HL-60 (cell line): ENCODE results near the gene AHCY.
"Not testable (repeated sequence)": the region's sequence is repeated elsewhere in the genome, so short reads cannot be mapped to it uniquely, and the experiment has no call there.

Source experiments
- DNase-seq, 2 experiments: peaks; one replicate each; pipeline ENCODE4 v3.0.0-alpha.2; 2010 to 2020; ENCODE audit warnings: low read depth in 1 of 2, low spot score in 1 of 2
- H3K27ac ChIP-seq: fragments of 250-450 bp; sonication (Bioruptor Pico); replicated peaks from 2 replicates; pipeline ENCODE4 v1.5.1; 2020; ENCODE audit warnings: mild to moderate bottlenecking, moderate library complexity
- H3K27me3 ChIP-seq: fragments of 250-450 bp; sonication (Bioruptor Pico); 2 replicates; pipeline ENCODE4 v1.5.1; 2021; ENCODE audit warnings: mild to moderate bottlenecking, moderate library complexity; ENCODE audit not compliant: insufficient read depth, poor library complexity, severe bottlenecking
- H3K4me3 ChIP-seq: replicated peaks from 2 replicates; pipeline ENCODE4 v1.5.1; 2011; ENCODE audit warnings: mild to moderate bottlenecking, control low read depth, low read length; ENCODE audit not compliant: insufficient read depth
- GABPA ChIP-seq: IDR thresholded peaks from 2 replicates; pipeline ENCODE4 v1.6.1; 2012; ENCODE audit warnings: low read depth
- POLR2AphosphoS5 ChIP-seq: IDR thresholded peaks from 2 replicates; pipeline ENCODE4 v1.6.1; 2012; ENCODE audit warnings: low read depth
- SPI1 ChIP-seq: IDR thresholded peaks from 2 replicates; pipeline ENCODE4 v1.6.1; 2012; ENCODE audit warnings: low read depth, mild to moderate bottlenecking, borderline replicate concordance
- TF ChIP-seq, protein P1 (sequence below): IDR thresholded peaks from 2 replicates; pipeline ENCODE4 v1.6.1; 2012; ENCODE audit warnings: low read depth; ENCODE audit not compliant: insufficient replicate concordance
- TF ChIP-seq, protein P2 (sequence below): IDR thresholded peaks from one replicate; pipeline ENCODE4 v1.5.1; 2011; ENCODE audit warnings: low read length, control low read depth, inconsistent platforms; ENCODE audit not compliant: insufficient read depth

The AHCY gene

DNA sequence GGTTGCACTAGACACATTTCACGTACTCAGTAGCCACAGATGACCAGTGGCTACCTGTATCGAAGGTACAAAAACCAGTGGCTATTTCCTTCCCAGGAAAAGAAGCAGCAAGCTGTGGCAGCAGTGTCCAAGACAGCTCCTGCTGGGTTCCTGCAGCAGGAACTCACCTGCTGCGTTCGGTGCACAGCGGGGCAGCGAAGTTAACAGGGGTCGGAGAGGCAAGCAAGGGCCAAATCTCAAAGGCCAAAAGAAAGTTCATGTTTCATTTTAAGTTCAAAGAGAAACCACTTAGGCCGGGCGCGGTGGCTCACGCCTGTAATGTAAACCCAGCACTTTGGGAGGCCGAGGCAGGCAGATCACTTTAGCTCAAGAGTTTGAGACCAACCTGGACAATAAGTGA, 35.0 kb downstream of the AHCY start:
- Histone ChIP-seq H3K27ac (no peak overlapping the region), H3K27me3 (no peaks in the 10 kb centered on the region), H3K4me3 (no peak overlapping the region)
- DNase-seq: no peak
- TF ChIP-seq, protein P1, sequence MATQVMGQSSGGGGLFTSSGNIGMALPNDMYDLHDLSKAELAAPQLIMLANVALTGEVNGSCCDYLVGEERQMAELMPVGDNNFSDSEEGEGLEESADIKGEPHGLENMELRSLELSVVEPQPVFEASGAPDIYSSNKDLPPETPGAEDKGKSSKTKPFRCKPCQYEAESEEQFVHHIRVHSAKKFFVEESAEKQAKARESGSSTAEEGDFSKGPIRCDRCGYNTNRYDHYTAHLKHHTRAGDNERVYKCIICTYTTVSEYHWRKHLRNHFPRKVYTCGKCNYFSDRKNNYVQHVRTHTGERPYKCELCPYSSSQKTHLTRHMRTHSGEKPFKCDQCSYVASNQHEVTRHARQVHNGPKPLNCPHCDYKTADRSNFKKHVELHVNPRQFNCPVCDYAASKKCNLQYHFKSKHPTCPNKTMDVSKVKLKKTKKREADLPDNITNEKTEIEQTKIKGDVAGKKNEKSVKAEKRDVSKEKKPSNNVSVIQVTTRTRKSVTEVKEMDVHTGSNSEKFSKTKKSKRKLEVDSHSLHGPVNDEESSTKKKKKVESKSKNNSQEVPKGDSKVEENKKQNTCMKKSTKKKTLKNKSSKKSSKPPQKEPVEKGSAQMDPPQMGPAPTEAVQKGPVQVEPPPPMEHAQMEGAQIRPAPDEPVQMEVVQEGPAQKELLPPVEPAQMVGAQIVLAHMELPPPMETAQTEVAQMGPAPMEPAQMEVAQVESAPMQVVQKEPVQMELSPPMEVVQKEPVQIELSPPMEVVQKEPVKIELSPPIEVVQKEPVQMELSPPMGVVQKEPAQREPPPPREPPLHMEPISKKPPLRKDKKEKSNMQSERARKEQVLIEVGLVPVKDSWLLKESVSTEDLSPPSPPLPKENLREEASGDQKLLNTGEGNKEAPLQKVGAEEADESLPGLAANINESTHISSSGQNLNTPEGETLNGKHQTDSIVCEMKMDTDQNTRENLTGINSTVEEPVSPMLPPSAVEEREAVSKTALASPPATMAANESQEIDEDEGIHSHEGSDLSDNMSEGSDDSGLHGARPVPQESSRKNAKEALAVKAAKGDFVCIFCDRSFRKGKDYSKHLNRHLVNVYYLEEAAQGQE: no peak
- TF ChIP-seq SPI1: no peak
- TF ChIP-seq POLR2AphosphoS5: no peak
- TF ChIP-seq, protein P2, sequence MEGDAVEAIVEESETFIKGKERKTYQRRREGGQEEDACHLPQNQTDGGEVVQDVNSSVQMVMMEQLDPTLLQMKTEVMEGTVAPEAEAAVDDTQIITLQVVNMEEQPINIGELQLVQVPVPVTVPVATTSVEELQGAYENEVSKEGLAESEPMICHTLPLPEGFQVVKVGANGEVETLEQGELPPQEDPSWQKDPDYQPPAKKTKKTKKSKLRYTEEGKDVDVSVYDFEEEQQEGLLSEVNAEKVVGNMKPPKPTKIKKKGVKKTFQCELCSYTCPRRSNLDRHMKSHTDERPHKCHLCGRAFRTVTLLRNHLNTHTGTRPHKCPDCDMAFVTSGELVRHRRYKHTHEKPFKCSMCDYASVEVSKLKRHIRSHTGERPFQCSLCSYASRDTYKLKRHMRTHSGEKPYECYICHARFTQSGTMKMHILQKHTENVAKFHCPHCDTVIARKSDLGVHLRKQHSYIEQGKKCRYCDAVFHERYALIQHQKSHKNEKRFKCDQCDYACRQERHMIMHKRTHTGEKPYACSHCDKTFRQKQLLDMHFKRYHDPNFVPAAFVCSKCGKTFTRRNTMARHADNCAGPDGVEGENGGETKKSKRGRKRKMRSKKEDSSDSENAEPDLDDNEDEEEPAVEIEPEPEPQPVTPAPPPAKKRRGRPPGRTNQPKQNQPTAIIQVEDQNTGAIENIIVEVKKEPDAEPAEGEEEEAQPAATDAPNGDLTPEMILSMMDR: no peak
- TF ChIP-seq GABPA: no peak

DNA sequence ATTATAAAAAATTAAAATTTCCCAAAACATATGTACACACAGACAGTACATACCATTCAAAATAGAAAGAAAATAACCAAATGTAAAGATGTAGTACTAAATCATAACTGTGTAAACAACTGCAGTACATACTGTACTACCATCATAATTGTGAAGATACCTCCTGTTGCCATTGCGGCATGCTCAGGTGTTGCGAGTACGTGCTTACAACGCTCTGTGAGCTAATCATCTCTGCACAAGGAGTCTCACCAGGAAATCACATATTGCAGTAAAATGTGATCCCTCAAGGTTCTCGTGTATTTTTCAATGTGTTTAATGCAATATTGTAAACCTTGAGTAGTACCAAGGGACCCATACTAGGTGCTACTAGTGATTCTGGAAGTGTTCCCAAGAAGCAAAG, 39.0 kb downstream of the AHCY start:
- H3K4me3 ChIP-seq: no peak overlapping the region
- H3K27ac ChIP-seq: no peak overlapping the region
- no peaks in the 10 kb centered on the region for H3K27me3 ChIP-seq
- DNase-seq: peak in 1 of 2 experiments; percentile 21
- TF ChIP-seq SPI1 (no peak), GABPA (no peak), POLR2AphosphoS5 (no peak)
- TF ChIP-seq, protein P2: no peak
- TF ChIP-seq, protein P1: no peak

DNA sequence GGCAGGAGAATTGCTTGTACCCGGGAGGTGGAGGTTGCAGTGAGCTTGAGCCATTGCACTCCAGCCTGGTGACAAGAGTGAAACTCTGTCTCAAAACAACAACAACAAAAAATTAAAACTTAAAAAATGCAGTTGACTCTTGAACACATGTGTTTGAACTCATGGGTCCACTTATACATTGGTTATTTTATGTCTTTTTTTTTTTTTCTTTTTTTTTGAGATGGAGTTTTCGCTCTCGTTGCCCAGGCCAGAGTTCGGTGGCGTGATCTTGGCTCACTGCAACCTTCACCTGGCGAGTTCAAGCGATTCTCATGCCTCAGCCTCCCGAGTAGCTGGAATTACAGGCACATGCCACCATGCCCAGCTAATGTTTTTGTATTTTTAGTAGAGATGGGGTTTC, 39.7 kb downstream of the AHCY start:
- not testable (repeated sequence) for H3K4me3 ChIP-seq, DNase-seq

DNA sequence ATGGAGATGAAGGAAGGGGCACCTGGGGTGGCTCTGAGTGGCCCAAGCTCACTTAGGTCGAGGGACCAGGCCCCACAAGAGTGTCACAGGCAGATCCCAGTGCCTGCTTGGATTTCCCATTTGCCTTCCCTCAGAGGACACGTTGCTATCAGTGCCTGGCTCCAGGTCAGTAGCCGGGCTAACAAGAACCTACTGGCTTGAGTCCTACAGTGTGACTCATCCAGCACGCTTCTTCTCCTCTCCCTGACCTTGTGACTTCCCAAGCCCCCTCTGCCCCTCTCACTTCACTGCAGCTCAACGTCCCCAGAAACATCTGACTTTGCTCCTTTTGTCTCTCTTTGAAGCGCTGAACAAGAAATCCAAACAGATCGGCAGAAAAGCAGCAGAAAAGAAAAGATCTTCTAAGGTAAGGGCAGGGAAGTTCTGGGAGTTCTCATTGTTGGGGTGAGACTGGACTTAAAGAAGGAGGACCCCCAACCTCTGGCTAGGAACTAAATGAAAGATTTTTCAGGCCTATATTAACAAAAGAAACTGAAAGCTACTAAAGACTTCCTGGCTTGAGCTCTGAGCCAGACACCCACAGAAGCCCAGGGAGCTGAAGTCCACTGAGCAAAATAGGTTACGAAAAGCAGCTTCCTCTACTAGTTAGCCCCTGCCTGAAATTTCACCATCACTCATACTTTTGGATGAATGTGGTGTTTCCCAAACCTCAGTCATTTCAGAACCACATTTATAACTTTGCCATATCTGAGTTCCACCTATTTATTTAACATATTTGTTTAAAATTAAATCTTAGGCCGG, 40.5 kb downstream of the AHCY start:
- H3K27ac ChIP-seq: peak overlapping the region; percentile 70
- DNase-seq: peak; percentile 35 to 64
- H3K27me3 ChIP-seq: no peaks in the 10 kb centered on the region

More for the DNA sequence above, 39.7 kb downstream of the AHCY start:
- not testable (repeated sequence) for H3K27me3 ChIP-seq, H3K27ac ChIP-seq

More for the DNA sequence above, 40.5 kb downstream of the AHCY start:
- no peak overlapping the region for H3K4me3 ChIP-seq
- TF ChIP-seq, protein P2: no peak
- TF ChIP-seq POLR2AphosphoS5: no peak
- TF ChIP-seq SPI1: no peak
- no peak for TF ChIP-seq GABPA
- TF ChIP-seq, protein P1: no peak
